Measurements from ENCODE around the gene CACNG5. TPM values are rescaled to one million over a fixed set of nuclear protein-coding genes. Genes with fewer than 3 reads are reported as not detected.

Gene CACNG5
- total RNA-seq, 1 donor from 2014 or later, result not detected

GRCh38 chr17:66916946-66917345 lies 82.0 kb downstream of the CACNG5 start:
- no peak for DNase-seq (ENCODE audit: extremely low spot score, unreplicated experiment)
- Mint-ChIP-seq H3K27ac (ENCODE audit: unreplicated experiment) (no peak overlapping the region), H3K4me3 (ENCODE audit: unreplicated experiment) (no peak overlapping the region), H3K27me3 (ENCODE audit: unreplicated experiment) (peaks cover 27% of the 10 kb centered on the region), H3K9me3 (ENCODE audit: unreplicated experiment) (no peaks in the 10 kb centered on the region), H3K4me1 (ENCODE audit: unreplicated experiment) (no peaks in the 10 kb centered on the region), H3K36me3 (ENCODE audit: unreplicated experiment) (no peaks in the 10 kb centered on the region)
- no peak for TF ChIP-seq CTCF (IDR thresholded peaks at IDR 0.05)

DNA sequence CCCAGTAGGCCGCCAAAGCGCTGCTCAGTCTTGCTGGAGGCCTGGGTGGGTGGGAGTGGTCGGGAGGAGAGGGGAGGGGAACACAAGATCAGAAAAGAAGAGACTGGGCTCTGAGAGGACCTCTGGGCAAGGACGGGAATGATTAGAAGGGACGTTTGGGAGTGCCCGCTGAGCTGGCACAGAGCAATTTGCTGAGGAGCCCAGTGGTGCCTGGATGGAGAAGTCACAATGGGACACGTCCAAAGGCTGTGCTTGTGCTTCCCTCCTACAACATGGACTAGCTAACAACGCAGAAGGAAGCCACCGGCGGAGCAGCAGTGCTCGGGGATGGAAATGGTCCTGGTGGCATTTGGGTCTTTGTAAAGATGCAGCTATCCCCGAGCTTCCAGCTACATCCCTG lies 84.0 kb downstream of the CACNG5 start:
- Mint-ChIP-seq H3K4me1 (ENCODE audit: unreplicated experiment) (no peaks in the 10 kb centered on the region), H3K36me3 (ENCODE audit: unreplicated experiment) (no peaks in the 10 kb centered on the region), H3K27me3 (ENCODE audit: unreplicated experiment) (peaks cover 33% of the 10 kb centered on the region), H3K9me3 (ENCODE audit: unreplicated experiment) (no peaks in the 10 kb centered on the region), H3K27ac (ENCODE audit: unreplicated experiment) (no peak overlapping the region), H3K4me3 (ENCODE audit: unreplicated experiment) (no peak overlapping the region)
- DNase-seq (ENCODE audit: extremely low spot score, unreplicated experiment), result no peak
- TF ChIP-seq CTCF (IDR thresholded peaks at IDR 0.05), result no peak

DNA sequence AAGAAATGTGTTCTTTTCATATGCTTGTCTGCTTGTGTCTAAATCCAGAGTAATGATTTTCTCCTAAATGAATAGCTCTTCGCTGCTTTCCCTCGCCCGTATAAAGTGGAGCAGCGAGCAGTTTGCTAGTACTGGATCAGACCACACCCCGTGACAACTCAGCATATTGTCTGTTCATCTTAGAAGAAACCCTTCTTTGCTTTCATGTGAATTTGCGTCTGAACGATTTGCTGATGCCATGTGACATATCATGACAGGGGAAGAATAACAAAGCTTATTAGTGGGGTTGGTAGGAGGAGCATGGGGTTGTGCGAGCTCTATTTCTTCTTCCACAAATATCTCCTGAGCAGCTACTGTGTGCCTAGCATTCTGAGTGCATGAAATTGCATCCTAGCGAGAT lies 85.5 kb downstream of the CACNG5 start:
- Mint-ChIP-seq H3K27me3 (ENCODE audit: unreplicated experiment) (peaks cover 36% of the 10 kb centered on the region), H3K4me3 (ENCODE audit: unreplicated experiment) (no peak overlapping the region), H3K27ac (ENCODE audit: unreplicated experiment) (no peak overlapping the region), H3K9me3 (ENCODE audit: unreplicated experiment) (no peaks in the 10 kb centered on the region), H3K36me3 (ENCODE audit: unreplicated experiment) (no peaks in the 10 kb centered on the region), H3K4me1 (ENCODE audit: unreplicated experiment) (no peaks in the 10 kb centered on the region)
- TF ChIP-seq CTCF (IDR thresholded peaks at IDR 0.05), result no peak
- no peak for DNase-seq (ENCODE audit: extremely low spot score, unreplicated experiment)

- Mint-ChIP-seq H3K4me1 (ENCODE audit: unreplicated experiment) (no peaks in the 10 kb centered on the region), H3K4me3 (ENCODE audit: unreplicated experiment) (no peak overlapping the region), H3K36me3 (ENCODE audit: unreplicated experiment) (no peaks in the 10 kb centered on the region), H3K27me3 (ENCODE audit: unreplicated experiment) (peaks cover 38% of the 10 kb centered on the region), H3K9me3 (ENCODE audit: unreplicated experiment) (no peaks in the 10 kb centered on the region), H3K27ac (ENCODE audit: unreplicated experiment) (no peak overlapping the region)
- no peak for TF ChIP-seq CTCF (IDR thresholded peaks at IDR 0.05)
- DNase-seq (ENCODE audit: extremely low spot score, unreplicated experiment), result no peak
Observed at GRCh38 chr17:66920950-66921349, 86.0 kb downstream of the CACNG5 start.

DNA sequence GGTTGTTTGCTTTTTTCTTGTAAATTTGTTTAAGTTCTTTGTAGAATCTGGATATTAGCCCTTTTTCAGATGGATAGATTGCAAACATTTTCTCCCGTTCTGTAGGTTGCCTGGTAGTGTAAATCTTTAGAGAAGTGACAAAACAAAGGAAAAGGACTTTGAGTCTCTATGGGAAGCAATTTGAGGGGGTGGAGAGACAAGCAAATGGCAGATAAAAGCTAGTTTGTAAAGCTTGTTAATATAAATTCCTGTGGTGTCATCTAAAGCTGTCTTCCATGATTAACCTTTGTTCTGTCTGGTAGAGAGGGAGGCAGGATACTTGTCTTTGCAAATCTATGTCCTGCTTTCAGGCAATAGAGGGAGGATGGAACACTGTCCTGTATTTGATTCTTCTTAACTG lies 89.0 kb downstream of the CACNG5 start:
- H3K4me3 Mint-ChIP-seq (ENCODE audit: unreplicated experiment), result no peak overlapping the region
- no peaks in the 10 kb centered on the region for H3K36me3 Mint-ChIP-seq (ENCODE audit: unreplicated experiment)
- H3K4me1 Mint-ChIP-seq (ENCODE audit: unreplicated experiment), result no peaks in the 10 kb centered on the region

More for the DNA sequence above, 89.0 kb downstream of the CACNG5 start:
- no peak for DNase-seq (ENCODE audit: extremely low spot score, unreplicated experiment)
- no peaks in the 10 kb centered on the region for H3K9me3 Mint-ChIP-seq (ENCODE audit: unreplicated experiment)
- peaks cover 61% of the 10 kb centered on the region for H3K27me3 Mint-ChIP-seq (ENCODE audit: unreplicated experiment)
- no peak overlapping the region for H3K27ac Mint-ChIP-seq (ENCODE audit: unreplicated experiment)
- no peak for TF ChIP-seq CTCF (IDR thresholded peaks at IDR 0.05)

Data from osteocyte (in vitro differentiated cells).